ENCODE results near the gene PI16.

PI16 gene

DNA sequence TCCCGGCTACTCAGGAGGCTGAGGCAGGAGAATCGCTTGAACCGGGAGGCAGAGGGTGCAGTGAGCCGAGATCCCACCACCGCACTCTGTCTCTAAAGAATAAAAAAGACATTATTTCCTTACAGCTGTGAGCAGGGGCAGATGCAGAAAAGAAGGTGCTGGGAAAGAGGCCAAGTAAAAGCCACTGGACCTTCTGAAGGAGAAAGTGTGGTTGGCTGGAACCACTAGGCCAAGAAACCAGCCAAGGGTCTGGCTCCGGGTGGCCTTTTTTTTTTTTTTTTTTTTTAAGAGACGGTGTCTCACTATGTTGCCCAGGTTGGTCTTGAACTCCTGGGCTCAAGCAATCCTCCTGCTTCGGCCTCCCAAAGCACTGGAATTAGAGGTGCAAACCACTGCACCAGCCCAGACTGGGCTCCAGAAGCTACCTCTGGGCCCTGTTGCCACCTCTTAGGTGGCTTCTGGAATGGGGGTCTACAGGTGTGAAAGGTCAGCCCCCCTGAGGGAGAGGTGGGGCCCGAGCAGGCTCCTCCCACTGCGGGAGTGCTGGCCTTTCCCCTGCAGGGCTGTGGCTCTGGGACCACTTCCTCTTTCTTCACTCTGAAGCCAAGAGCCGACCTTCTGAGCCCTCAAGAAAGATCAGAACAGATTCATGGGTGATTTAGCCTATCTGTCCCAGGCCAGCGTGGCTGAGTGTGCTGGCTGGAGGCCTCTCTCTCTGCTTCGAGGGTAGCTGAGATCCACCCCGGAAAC lies 50.7 kb downstream of the PI16 start, which contains the start of gene FGD2:
TSS of gene FGD2 (plus strand) at position 595 of the 750 bp plus-strand sequence. CDS start 163 bp downstream, outside the sequence.
- DNase-seq = no peak

DNA sequence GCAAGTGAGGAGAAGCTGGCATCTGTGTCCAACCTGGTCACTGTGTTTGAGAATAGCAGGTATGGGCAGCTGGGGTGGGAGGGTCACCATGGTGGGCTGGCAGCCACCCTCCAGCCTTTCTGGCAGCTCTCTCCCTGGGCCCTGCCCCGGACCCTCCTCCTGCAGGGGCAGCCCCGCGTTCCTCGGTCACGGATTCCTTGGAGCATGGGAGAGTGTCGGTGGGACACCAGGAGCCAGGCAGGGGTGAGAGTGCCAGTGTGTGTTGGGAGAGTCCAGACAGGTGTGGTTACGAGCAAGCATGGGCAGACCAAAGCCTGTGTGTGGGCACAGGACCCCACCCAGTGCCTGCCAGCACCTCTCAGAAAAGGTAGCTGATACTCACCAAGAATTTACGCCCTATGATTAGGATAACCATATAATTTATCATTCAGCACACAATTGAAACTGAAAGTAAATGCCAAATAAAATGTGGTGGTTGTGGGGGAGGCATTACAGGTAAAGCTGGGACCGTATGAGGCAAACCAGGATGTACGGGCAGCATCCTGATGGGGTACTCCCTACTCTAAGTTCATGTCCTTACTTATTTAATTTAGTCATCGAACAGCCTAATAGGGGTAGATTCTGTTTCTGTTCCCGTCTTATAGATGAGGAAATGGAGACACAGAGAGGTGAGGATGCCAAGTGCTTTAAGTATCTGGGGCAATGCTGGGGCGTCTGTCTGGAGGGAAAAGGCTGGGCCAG lies 51.5 kb downstream of the PI16 start:
- DNase-seq = no peak

DNA sequence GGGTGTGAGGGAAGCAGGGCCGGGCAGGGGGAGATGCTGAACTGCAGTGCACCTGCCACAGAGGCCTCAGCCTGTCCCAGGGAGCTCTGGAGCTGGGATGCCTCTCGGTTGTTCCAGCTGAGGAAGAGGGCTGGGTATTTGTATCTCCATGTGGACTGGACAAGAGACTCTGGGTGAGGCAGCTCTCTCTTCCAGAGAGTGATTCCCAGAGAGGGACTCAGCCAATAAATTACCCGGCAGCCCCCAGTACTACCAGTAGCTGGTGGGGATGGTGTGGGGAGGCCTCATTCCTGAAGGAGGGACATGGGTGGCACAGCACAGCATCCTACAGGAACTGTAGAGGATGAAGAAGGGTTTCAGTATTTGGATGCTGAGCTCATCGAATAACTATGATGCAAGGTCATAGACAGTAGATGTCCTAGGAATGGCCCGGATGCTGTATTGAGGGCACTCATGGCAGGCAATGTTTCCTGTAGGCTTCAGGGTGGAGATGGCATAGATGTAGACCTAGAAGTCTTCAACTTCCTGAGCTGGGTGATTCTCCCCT lies 52.3 kb downstream of the PI16 start:
- DNase-seq = no peak

DNA sequence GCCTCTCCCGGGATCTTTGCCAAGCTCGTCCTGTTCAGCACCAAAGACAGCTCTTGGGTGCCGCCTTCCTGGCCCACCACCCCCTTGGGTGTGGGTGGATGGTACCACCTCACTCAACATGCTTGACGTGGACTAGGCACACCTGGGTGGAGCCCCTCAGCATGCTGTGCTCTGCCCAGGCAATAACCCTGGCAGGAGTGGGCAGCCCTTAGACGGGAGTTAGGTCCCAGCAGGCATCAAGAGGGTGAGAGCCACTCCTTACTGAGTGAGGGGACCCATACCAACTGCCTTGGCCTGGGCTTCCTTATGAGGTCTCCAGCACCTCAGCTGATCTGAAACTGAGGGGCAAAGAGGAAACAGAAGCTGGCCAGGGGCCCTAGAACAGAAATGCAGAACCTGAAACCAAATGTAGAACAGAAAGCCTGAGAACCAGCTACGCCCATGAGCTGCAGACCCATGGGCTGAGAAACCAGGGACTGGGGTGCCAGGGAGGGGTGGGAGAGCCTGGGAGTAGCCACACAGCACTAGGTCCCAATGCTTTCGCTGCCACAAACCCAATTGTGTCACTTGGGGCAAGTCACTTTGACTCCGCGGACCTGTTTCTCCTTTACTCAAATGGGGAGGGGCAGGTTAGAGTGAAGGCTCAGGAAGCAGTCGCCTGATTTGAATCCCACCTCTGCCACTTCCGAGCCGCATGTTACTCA lies 53.0 kb downstream of the PI16 start:
- DNase-seq = no peak

DNA sequence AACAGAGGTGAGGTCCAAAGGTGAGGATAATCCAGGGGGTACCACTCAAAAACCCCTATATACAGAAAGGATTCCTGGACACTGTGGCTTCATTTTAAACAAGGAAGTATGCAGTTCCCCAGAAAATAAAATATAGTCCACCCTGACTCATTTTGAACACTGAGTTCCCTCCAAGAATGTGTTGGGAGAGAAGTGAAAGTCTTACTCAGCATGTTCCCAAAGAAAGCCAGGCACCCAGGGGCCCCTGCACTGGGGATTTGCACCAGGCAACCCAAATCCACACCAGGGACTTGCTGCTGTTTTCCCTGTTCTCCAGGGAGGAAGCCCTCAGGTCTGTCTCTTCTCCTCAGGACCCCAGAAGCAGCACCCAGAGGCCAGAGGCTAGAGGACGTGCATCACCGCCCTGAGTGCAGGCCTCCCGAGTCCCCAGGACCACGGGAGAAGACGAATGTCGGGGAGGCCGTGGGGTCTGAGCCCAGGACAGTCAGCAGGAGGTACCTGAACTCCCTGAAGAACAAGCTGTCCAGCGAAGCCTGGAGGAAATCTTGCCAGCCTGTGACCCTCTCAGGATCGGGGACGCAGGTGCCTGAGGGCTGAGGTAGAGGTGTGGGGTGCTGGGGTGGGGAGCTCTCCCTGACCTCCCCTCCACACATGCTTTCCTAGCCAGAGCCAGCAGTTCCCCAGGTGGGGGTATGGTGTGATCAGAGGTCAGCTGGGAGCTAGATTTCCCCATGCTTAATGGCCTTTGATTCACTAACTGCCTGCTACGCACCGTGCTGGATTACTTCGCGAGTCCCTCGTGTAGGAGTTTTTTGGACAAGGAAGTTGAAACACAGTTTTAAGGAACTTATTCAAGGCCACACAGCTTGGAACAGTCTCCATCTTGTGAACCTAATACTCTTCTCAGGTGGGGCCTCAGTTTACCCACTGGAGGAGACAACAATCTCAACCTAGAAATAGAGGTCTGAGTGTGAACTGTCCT lies 54.2 kb downstream of the PI16 start:
- no peak for DNase-seq

DNA sequence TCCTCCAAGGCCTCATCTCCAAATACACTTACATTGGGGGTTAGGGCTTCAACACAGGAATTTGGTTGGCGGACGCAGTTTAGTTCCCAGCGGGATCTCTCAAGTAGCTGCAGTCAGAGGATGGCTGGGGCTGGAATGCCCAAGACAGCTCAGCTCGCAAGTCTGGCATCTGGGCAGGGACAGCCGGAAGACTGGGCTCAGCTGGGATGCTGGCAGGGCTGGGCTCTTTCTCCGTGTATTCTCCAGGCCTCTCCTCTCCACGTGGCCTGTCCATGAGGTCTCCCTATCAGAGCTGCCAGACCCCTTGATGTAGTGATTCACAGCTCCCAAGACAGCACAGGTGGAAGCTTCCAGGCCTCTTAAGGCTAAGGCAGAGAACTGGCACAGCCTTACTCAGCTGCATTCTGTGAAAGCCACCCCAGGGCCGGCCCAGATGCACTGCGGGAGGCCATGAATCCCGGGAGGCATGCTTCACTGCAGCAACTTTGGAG lies 55.9 kb downstream of the PI16 start:
- no peak for DNase-seq

DNA sequence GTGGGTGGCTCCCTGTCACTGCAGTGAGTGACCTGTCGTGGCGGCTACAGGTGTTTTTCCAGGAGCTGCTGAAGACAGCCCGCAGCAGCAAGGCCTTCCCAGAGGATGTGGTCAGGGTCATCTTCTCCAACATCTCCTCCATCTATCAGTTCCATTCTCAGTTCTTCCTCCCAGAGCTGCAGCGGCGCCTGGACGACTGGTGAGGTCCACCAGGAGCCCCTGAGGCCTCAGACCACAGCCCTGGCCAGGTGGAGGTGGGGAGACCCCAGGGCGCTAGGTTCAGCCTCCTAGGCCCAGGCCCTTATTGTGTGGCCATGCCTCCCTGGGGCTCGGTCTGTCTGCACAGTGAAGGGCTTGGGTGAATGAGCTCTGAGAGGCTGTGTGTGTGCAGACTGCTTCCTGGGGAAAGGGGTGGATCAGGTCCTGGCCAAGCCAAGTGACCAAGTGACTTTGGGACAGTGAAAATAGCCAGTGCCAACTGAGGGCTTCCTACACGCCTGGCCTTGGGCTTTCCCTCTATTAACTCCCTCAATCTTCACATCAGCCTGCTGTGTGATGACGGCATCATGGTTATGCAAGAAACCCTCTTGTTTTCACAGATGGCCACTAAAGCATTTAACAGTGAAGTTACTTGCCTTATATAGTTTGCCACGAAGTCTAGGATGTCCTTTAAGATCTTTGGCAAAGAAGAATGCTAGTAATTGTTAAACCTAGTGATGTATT lies 57.3 kb downstream of the PI16 start:
- no peak for DNase-seq

DNA sequence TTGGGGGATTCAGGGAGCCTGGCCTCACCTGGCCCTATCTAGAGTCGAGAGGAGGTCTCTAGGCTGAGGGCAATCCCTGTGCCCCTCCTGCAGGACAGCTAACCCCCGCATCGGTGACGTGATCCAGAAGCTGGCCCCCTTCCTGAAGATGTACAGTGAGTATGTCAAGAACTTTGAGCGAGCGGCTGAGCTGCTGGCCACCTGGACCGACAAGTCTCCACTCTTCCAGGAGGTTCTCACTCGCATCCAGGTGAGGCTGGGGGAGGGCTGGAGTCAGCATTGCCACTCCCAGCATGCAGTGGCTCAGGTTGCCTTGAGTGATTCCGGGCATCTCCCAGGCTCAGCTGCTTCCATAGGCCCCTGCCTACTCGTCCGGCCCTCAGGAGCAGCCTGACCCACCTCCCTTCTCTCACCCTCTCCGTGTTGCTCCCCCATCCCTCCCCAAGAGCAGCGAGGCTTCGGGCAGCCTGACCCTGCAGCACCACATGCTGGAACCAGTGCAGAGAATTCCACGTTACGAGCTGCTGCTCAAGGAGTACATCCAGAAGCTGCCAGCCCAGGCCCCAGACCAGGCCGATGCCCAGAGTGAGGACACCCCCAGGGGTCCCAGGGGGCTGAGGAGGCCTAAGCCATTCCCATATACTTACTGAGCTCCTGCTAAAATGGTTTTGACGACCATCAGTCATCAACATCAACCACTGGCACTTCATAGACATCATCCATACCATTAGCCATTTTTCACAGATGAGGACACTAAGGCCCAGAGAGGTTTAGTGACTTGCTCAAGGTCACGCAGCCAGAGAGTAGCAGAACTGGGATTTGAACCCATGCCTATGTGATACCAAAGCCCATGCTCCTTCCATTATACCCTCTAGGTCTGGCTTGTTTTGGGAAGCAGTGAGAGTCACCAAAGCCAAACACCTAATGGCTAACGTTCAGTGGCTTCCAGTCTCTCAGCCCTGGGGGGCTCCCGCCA lies 59.3 kb downstream of the PI16 start:
- DNase-seq = no peak
